Activated CD4-positive, CD25-positive, alpha-beta regulatory T cell treated with anti-CD3 and anti-CD28 coated beads, Interleukin-2, amount 50 U/mL, for 24 hours (primary cell): Measurements from ENCODE around the gene USP15.

Experiments used
- ATAC-seq, 2 donors: fragments of 150-1000 bp; cut with Tn5 transposase; one replicate each; pipeline ENCODE4 v1.10.0; 2021; ENCODE audit warnings: mild to moderate bottlenecking in 1 of 2, moderate library complexity in 1 of 2

The USP15 gene

DNA sequence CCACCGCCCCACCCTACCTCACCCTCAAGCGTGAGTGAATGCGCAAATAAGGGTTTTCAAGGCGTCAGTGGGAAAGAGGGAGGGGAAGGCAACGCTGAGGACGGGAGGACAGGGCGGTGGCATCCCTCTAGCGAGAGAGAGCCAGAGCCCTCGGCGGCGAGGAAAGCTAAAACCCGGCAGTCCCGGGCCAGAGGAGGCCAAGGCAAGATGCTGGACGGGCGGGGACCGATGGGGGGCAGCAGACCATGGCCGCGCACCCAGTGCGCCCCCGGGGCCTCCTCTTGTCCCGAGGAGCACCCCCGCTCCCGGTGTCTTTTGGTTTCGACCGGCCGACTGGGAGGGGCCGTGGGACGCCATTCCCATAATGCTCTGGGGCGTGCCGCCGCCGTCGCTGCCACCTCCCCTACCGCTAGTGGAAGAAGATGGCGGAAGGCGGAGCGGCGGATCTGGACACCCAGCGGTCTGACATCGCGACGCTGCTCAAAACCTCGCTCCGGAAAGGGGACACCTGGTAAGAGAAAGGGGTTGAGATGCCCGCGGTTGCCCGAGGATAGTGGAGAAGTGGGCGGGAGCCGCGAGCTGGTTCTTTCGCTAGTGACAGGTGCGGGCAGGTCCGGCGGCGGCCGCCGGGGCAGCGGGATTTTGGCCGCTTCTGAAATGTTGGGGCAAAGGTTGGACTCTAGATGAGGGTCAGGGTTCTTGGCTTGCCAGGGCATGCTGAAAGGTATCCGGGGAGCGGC, at the start of gene USP15:
Gene USP15 (plus strand): TSS at position 412 of the 740 bp plus-strand sequence. CDS start 11 bp downstream, at position 423.
- peak; percentile 74 to 78 for ATAC-seq

DNA sequence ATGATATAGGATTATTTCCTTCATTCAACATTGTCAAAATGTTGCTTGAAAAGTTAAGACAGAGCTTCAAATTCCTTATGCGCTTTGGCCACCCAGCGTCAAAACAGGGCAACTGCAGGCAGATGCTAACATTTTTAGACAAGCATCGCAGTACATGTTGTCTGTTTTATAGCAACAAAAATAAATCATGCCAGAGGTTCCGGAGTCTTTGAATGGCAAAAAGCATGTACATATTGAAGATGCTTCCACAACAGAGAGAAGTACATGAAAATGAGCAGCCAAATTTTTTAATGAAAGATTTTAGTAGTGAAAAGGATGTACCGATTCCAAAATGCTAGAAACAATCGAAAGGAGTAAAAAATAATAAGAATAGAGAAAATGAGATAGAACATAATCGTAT, 49.8 kb upstream of the USP15 start:
- no peak for ATAC-seq

DNA sequence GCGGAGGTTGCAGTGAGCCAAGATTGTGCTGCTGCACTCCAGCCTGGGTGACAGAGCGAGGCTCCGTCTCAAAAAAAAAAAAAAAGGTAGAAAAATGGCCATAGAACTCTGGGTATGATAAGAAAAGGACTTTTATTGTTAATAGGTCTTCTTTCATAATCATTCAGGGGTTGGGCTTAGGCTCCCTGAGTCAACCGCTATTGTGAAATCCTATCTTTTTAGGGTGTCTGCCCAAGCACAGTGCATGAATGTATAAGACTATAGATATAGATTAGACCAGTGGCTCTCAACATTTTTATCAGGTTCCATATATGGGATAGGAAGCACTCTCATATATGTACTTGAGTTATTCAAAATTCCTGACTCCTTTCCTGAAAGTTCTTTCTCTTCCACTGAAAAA, 48.7 kb upstream of the USP15 start:
- ATAC-seq = no peak

DNA sequence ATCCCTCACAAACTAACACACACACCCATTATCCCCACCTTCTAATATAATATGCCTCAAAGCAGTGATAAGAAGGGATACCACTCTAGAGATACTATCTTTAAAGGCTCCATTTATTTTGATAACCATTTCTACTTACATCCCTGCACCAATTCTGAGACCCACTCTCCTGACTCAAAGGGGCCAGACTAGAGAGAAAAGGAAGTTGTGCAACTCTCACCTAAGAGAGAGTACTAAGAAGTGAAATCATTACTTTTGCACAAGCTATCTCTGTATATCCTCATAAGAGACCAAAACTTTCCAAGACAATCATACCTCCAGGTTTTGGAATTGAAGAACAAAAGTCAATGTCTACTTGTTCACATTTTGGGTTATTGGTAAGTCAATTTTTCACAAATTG, 45.4 kb upstream of the USP15 start:
- peak; percentile 53 to 65 for ATAC-seq

DNA sequence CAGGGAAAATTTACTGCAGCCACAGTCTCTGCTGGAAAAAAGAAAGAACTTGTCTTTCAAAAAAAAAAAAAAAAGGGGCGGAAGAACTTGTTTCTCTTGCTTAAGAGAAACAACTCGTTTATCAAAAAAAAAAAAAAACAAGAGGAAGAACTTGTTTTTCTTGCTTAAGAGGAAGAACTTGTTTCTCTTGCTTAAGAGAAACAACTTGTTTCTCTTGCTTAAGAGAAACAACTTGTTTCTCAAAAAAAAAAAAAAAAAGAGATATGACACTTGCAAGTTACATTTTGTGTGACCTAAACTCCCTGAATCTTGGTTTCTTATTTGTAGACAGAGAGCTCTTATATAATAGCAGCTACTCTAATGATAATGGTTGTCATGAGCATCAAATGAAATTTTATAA, 44.7 kb upstream of the USP15 start:
- ATAC-seq = no peak

DNA sequence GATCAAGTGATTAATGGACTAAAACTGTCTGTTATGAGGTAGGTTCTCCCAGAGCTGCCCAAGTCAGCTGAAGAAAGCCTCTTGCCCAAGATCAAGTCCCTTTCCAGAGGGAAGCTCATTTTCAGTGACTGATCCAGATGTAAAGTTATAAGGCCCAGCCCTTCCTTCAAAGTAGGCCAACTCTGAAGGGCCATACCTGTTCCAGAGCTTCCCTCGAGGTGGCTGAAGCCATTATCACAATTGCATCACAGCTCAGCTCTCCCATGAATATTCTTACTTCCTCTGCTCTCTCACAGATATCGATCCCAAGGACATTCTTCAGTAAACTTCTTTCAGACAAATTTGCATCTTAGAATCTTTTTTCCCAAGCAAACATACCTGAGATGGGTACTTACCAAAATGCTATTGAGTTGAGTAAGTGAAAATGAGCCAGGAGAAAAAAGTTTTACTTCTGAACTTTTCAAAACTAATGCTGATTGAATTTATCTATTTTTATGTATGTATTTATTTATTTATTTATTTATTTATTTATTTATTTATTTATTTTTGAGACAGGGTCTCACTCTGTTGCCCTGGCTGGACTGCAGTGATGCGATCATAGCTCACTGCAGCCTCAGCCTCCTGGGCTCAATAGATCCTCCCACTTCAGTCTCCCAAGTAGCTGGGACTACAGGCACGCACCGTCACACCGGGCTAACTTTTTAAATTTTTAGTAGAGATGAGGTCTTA, 42.6 kb upstream of the USP15 start:
- ATAC-seq = no peak

DNA sequence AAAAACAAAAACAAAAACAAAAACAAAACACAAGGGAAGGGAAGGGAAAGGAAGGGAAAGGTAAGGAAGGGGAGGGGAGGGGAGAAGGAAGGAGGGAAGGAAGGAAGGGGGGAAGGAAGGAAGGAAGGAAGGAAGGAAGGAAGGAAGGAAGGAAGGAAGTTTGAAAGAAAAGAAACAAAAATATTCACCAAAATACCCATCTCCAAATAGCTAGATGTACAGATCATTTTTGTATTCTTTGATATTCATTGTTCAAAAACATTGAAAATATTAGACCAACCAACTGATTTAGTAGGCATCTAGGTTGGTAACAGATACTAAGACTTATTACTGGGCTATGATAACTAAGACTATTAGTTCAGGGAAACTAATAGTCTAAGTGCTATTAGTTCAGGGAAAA, 39.1 kb upstream of the USP15 start:
- no peak for ATAC-seq

DNA sequence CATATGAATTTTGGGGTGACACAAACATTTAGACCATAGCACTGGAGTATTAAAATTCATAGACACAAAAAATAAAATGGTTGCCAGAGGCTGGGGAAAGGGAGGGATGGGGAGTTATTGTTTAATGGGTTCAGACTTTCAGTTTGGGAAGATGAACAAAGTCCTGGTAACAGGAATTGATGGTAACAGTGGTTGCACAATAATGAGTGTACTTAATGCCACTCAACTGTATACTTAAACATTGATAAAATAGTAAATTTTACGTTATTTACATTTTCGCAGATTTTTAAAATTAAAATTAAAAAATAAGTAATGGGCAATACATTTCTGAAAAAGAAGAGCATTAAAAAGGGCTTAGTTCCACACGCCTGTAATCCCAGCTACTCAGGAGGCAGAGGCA, 35.6 kb upstream of the USP15 start:
- ATAC-seq = no peak

DNA sequence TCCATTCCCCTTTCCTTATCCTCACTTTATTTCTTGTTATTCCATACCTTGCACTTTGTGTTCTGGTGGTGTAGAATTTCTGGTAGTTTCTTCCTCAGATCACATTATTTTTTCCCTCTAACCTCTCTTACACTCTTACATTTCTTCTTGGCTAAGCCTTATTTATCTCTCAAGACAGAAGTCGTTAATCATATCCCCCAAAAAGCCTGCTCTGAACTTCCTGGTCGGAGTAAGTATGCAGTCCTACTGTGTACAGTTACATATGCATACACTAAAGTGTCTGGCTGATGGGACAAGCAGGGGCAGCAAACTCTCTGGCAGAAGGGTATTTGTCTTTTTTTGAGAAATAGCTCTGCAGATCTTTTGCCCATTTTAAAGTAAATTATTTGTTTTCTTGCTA, 33.1 kb upstream of the USP15 start:
- no peak for ATAC-seq

DNA sequence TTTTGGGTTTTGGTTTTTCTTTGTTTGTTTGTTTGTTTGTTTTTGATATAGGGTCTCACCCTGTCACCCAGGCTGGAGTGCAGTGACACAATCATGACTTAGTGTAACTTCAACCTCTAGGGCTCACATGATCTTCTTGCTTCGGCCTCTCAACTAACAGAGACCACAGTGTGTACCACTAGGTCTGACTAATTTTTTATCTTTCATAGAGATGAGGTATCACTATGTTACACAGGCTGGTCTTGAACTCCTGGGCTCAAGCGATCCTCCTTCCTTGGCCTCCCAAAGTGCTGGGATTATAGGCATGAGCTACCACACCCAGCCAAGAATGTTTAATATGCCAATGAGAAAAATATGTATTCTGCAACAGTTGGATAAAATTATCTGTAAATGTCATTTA, 29.6 kb upstream of the USP15 start:
- ATAC-seq = no peak

DNA sequence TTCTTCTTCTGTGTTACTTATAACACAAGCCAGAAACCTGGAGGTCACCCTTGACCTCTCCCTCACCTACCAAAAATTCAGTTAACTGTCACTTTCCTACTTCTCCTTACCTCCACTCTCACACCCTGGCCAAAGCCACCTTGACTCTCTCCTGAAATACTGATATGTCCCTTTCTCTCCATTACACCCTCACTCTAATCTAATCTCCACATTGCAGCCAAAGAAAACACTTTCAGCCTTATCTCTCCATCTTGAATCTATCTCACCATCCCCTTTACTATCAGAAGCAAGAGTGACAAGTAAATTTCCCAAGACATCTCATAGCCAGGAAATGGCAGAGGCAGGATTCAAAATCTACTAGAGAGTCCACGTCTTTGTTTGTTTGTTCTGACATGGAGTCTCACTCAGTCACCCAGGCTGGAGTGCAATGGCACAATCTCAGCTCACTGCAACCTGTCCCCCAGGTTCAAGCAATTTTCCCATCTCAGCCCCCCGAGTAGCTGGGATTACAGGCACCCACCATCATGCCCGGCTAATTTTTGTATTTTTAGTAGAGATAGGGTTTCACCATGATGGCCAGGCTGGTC, 28.0 kb upstream of the USP15 start:
- no peak for ATAC-seq

DNA sequence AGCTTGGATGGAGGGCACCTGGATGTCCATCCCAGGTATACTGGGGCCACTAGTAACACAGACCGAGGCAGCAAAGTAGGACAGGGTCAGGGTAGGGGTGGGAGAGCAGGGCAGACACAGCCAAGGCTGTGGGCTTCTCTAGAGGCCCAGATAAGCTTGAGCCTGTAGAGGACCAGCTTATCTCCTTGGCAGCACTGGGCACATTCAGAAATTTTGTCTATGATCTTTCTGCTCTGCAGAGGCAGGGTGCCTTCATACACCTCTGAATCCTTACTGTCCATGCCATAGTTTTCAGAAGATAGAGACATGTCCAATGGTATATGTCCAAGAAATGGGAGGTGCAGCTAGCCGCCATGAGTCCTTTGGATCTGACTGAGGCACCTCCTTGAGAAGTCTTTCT, 26.4 kb upstream of the USP15 start:
- ATAC-seq = no peak

DNA sequence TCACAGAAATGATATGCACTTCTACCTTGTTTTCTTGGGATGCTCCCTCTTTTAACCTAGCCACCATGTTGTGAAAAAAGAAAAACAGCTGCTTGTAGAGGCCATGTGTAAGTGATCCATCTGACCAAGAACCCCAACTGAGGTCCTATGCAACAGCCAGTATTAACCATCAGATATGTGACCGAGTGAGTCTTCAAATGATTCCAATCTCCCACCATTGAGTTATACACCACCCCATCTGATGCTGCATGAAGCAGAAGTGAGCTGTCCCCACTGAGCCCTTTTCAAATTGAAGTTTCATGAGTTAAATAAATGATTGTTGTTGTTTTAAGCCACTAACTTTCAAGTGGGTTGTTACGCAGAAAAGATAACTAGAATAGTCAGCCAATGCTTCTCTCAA, 20.6 kb upstream of the USP15 start:
- ATAC-seq = no peak

DNA sequence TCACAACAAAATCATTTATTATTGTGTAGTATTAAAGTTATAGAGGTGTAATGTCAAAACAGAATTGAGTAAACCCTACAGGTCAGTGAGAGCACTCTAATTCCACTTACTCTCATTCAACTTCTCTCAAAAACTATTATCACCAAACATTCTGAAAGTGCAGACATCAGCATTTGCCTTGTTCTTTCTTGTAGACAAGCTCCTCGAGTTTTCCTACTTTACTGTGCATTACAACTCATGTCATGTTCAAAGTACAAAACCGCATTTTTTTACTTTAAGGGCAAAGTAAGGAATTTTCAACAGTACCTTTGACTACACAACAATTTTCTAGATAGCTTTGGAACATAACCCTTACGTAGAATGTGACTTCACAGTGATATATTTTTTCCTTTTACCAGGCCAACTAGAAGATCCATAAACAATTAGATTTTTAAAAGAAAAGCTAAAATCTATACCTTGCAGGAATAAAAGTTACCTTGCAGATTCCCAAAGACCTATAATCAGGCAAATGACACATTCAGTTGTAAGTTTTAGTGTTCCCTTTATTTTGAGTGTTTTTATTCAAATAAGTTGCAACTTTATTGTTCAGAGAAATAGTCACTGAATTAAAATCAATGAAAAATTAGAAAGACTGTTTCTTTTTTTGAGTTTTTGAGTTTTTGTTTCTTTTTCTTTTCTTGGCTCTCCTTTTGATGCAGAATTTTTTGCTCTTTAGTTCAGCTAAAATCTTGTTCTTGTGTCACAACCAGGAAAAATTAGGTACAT, 12.7 kb upstream of the USP15 start:
- ATAC-seq = no peak

DNA sequence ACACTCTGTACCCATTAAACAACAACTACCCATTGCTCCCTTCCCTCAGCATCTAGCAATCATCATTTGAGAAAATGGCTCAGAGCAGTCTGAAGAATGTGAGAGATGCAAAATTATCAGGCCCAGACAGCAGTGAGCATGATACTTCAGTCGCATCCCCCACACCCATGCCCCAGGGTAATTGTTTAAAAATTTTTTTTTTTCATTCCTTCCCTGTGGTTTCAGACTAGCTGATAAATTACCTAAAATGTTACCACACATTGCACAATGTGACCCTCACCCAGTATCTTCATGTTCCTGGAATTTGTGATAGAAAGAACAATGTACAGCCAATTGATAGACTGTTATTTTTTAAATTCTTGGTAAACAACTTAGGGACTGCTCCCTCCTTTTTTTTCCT, 11.3 kb upstream of the USP15 start:
- ATAC-seq = no peak

DNA sequence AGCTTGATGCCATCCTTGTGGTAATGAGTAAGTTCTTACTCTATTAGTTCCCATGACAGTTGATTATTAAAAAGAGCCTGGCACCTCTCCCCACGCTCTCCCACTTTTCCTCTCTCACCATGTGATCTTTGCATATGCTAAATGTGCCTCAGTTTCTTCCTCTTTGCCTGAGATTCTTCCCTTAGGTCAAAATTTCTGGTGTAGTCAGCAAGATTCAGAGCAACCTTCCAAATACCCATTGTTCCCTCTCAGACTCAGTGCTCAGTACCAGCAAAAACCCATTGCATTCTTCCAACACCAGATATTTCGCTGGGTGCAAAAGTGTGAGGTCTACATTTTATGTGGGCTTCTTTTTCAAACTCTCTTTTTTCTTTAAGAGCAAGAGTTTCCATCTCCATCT, 10.8 kb upstream of the USP15 start:
- no peak for ATAC-seq

DNA sequence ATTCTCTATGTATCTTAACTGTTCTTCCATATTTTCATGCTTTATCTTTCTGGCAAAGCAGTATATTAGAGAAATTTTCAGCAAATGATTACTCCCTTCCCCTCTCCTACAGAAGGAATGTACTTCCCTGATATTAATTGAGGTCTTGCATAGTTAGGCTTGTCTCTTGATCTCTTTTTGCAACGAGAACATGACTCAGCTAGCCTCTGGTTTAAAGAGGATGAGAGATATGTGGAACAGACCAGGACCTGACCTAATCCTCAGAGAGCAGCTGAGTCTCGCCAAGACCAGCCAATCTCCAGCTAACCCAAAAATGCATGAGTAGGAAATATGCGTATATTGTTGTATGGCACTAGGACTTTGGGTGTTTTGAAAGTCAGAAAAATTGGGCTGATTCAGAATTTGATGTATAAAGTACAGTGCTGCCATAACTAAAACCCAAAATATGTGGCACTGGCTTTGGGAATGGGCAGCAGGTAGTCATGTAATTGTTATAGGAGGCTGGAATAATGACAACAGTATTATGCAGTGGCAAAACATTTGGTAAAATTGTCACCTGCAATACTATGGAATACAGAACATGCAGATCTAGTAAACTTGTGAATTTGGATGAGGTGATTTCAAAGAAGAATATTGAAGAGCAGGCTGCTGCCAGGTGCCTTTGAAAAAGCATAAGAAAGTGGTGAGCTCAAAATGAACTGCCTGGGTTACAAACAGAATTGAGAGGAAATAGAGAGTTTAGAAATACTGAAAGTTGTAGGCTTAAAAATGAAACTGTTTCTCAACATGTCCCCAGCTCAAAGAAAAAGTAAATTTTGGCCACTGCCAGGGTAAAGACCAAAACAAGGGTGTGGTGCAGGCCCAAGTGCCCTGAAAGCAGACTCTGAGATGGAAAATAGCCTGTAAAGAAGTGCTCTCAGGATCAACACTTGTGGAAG, 9.3 kb upstream of the USP15 start:
- ATAC-seq = peak; percentile 51 to 66

DNA sequence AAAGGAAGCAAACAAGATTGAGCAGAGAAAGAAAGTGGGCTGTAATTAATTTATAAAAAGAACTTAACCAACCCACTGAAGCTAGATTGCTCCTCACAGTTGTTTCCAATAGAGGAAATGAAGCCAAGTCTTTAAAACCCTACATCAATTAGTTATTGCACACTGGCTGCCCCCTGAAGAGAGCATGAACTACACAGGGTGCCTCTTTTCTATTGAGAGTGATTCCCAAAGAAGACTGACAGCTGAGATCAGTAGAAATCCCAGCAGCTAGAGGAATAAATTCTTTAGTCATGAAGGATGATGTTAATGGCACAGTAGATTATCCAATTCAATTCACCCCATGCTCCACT, 8.6 kb upstream of the USP15 start:
- no peak for ATAC-seq

DNA sequence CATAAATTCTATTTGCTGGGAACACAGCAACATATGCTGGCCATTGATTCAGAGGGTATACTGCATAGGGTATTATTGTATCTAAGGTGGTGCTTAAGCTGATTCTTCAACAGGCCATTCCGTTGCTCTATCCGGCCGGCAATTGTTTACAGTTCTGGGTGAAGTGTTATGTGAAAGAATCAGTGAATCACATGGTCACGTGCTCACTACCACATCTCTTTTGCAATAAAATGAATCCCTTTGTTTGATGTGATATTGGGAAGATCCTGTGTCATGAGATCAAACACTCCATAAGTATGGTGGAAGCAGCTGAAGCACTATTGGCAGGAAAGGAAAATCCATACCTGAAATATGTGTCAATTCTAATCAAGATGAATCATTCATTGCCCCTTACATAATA, 7.6 kb upstream of the USP15 start:
- ATAC-seq = no peak

DNA sequence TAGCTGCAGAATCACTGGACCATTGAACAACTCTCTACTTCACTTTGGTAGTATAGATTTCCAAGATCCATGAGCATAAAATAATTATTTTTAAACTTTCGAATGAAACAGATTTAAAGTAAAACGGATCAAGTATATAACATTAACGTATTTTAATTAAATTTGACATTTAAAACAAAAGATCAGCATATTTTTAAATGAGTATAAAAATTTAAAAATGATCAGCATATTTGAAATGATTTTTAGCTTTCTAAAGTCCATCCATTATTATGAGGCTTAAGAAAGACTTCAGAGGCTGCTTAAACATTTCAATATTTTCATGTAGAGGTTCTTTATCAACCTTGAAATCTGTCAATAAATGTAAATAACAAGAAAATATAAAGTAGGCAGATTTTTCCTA, 5.2 kb upstream of the USP15 start:
- no peak for ATAC-seq

DNA sequence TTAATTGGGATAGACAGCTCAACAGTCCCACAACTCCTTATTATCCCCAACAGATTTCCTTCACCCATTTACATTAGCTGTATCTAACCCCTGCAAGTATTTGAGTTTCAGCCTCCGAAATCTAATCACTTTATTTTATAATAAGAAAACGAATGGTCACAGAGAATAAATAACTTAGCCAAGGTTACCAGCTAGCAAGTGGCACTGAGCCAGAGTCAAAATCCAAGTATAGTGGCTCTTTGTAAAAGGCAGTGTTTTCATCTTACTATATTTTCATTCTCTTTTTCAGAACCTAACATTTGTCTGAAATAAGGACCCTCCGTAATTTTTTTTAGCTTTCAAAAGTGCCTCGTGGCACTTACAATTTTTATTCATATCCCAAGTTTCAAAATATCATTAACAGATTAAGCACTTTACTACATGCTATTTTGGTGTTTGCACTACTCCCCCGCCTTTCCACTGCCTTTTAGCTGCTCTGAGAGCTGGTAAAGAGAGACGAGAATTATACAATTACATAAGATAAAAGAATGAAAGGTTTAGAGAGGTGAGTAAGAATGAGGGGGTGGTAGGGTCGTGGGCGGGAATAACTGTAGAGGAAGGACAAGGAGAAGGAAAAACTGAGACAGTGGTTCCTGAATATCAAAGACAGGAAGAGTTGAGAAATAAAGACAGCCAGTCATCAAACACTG, 3.7 kb upstream of the USP15 start:
- ATAC-seq = no peak

DNA sequence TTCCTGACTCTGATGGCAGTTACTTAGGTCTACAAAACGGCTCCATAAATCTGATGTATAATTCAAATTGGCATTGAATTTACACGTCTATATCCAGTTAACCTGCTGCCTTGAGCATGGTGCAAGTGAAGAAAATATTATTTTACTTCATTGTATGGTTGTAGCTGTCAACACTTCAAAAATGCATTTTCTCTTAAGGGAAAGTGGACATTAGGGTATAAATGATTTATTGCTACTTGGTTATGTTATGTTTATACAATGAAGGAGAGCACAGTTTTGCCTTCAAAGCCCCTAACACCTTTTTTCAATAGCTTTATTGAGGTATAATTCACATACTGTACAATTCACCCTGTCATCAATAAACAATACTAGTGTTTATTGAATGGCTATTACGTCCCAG, 2.0 kb upstream of the USP15 start:
- no peak for ATAC-seq
